ENCODE measurements around the gene RIOK1.
"Not testable (repeated sequence)": the region's sequence is repeated elsewhere in the genome, so short reads cannot be mapped to it uniquely, and the experiment has no call there.

The RIOK1 gene

DNA sequence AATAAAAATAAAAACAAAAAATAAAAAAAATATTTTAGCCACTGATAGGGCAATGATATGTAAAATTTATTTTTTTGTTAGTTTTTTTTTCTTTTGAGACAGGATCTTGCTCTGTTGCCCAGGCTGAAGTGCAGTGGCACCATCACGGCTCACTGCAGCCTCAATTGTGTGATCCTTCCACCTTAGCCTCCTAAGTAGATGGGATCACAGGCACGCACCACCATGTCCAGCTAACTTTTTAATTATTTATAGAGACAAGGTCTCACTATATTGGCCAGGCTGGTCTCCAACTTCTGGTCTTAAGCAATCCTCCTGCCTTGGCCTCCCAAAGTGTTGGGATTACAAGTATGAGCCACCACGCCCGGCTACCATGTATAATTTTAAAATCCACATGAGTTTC is 59.4 kb downstream of the RIOK1 start:
- no peak for DNase-seq (ENCODE audit: low read depth)
- TF ChIP-seq CTCF (conservative IDR thresholded peaks at IDR 0.05; ENCODE audit: low read length), result no peak
- no peak overlapping the region for H3K4me3 ChIP-seq (ENCODE audit: low read length)

- peak; percentile 17 for DNase-seq (ENCODE audit: low read depth)
- no peak overlapping the region for H3K4me3 ChIP-seq (ENCODE audit: low read length)
- no peak for TF ChIP-seq CTCF (conservative IDR thresholded peaks at IDR 0.05; ENCODE audit: low read length)
Measured at GRCh38 chr6:7451326-7451725, 61.7 kb downstream of the RIOK1 start.

GRCh38 chr6:7452898-7453297 is 63.3 kb downstream of the RIOK1 start:
- H3K4me3 ChIP-seq (ENCODE audit: low read length), result no peak overlapping the region
- DNase-seq (ENCODE audit: low read depth), result no peak
- TF ChIP-seq CTCF (conservative IDR thresholded peaks at IDR 0.05; ENCODE audit: low read length), result no peak

DNA sequence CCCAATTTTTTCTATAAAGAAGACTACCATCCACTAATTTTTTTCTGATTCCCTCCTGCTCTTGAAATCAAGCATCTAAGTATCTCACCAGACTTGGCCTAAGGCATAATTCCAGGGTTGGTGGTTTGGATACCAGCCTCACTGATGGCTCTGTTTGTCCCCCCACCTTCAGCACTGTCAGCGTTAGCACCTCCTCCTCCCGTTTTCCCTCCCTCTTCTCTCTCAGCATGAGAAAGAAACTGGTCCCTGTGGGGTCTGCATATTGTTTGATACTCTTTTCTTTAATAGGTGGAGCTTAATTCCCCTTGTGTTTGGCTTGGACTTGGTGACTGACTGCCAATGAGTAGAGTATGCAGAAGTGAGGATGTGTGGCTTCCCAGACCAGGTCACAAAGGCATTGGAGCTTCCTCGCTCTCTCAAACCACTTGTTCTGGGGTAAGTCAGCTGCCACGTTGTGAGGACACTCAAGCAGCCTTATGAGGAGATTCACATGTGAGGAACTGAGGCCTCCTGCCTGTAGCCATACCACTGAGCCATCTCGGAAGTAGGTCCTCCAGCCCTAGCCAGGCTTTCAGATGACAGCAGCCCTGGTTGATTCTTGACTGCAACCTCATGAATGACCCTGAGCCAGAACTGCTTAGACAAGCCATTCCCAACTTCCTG is 65.2 kb downstream of the RIOK1 start:
- no peak overlapping the region for H3K4me3 ChIP-seq (ENCODE audit: low read length)
- no peak for DNase-seq (ENCODE audit: low read depth)
- no peak for TF ChIP-seq CTCF (conservative IDR thresholded peaks at IDR 0.05; ENCODE audit: low read length)

DNA sequence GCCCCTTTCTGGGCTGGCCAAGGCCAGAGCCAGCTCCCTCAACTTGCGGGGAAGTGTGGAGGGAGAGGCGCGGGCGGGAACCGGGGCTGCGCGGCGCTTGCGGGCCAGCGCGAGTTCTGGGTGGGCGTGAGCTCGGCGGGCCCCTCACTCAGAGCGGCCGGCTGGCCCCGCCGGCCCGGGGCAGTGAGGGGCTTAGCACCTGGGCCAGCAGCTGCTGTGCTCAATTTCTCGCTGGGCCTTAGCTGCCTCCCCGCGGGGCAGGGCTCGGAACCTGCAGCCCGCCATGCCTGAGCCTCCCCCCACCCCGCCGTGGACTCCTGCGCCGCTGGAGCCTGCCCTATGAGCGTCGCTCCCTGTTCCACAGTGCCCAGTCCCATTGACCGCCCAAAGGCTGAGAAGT is 66.7 kb downstream of the RIOK1 start:
- H3K4me3 ChIP-seq (ENCODE audit: low read length); DNase-seq (ENCODE audit: low read depth): not testable (repeated sequence)

- DNase-seq (ENCODE audit: low read depth), result peak; percentile 57
- no peak for TF ChIP-seq CTCF (conservative IDR thresholded peaks at IDR 0.05; ENCODE audit: low read length)
- no peak overlapping the region for H3K4me3 ChIP-seq (ENCODE audit: low read length)
Measured at GRCh38 chr6:7461416-7461815, 71.8 kb downstream of the RIOK1 start.

- no peak for TF ChIP-seq CTCF (conservative IDR thresholded peaks at IDR 0.05; ENCODE audit: low read length)
- DNase-seq (ENCODE audit: low read depth), result peak; percentile 54
- no peak overlapping the region for H3K4me3 ChIP-seq (ENCODE audit: low read length)
Measured at GRCh38 chr6:7463785-7464184, 74.2 kb downstream of the RIOK1 start.

Measured in AG10803 (cell line).